Measurements from ENCODE around the gene TOR4A. TPM values are rescaled to one million over a fixed set of nuclear protein-coding genes. Genes with fewer than 3 reads are reported as not detected.

Gene TOR4A
- total and polyA plus RNA-seq, 10 of the 15 experiments (the other 5 are each of a cell fraction or from before 2014, with no cell fraction given), result 2.0 to 19.9 (median 3.7) TPM

- TF ChIP-seq, protein P1, sequence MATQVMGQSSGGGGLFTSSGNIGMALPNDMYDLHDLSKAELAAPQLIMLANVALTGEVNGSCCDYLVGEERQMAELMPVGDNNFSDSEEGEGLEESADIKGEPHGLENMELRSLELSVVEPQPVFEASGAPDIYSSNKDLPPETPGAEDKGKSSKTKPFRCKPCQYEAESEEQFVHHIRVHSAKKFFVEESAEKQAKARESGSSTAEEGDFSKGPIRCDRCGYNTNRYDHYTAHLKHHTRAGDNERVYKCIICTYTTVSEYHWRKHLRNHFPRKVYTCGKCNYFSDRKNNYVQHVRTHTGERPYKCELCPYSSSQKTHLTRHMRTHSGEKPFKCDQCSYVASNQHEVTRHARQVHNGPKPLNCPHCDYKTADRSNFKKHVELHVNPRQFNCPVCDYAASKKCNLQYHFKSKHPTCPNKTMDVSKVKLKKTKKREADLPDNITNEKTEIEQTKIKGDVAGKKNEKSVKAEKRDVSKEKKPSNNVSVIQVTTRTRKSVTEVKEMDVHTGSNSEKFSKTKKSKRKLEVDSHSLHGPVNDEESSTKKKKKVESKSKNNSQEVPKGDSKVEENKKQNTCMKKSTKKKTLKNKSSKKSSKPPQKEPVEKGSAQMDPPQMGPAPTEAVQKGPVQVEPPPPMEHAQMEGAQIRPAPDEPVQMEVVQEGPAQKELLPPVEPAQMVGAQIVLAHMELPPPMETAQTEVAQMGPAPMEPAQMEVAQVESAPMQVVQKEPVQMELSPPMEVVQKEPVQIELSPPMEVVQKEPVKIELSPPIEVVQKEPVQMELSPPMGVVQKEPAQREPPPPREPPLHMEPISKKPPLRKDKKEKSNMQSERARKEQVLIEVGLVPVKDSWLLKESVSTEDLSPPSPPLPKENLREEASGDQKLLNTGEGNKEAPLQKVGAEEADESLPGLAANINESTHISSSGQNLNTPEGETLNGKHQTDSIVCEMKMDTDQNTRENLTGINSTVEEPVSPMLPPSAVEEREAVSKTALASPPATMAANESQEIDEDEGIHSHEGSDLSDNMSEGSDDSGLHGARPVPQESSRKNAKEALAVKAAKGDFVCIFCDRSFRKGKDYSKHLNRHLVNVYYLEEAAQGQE (IDR thresholded peaks at IDR 0.05; ENCODE audit: low read depth, low read length), result no peak
- TF ChIP-seq DPF2 (IDR thresholded peaks at IDR 0.05) (peak; percentile 45; the same call in 1 of the 2 replicates), ZBTB33 (IDR thresholded peaks at IDR 0.05) (no peak), ETV6 (conservative IDR thresholded peaks at IDR 0.05 in 1 of 2, IDR thresholded peaks at IDR 0.05 in 1 of 2; ENCODE audit: borderline replicate concordance in 1 of 2, low read depth in 1 of 2) (no peak), BCLAF1 (IDR thresholded peaks at IDR 0.05) (no peak), CTCF (IDR thresholded peaks at IDR 0.05 in 2 of 3, conservative IDR thresholded peaks at IDR 0.05 in 1 of 3; ENCODE audit: control insufficient read depth in 2 of 3, extremely low read depth in 1 of 3, insufficient read depth in 1 of 3, low read depth in 3 of 3, low read length in 3 of 3) (peak; percentile 15 to 52 (median 46); a peak in 3 of 6 replicates), BRCA1 (IDR thresholded peaks at IDR 0.05; ENCODE audit: low read depth, low read length) (no peak), IKZF2 (IDR thresholded peaks at IDR 0.05) (no peak), NFXL1 (IDR thresholded peaks at IDR 0.05; ENCODE audit: borderline replicate concordance) (no peak), IRF3 (IDR thresholded peaks at IDR 0.05) (no peak), CHD2 (IDR thresholded peaks at IDR 0.05; ENCODE audit: borderline replicate concordance, low read depth, low read length) (no peak), E2F4 (IDR thresholded peaks at IDR 0.05; ENCODE audit: low read depth, low read length) (no peak), YY1 (IDR thresholded peaks at IDR 0.05; ENCODE audit: low read depth, low read length) (0 out of 2 replicates have a peak, but pooled peaks have one; percentile 20), KLF5 (IDR thresholded peaks at IDR 0.05; ENCODE audit: partially characterized antibody) (no peak), RUNX3 (IDR thresholded peaks at IDR 0.05; ENCODE audit: low read length) (peak; percentile 44; the same call in 1 of the 2 replicates)
These were observed 3.2 kb downstream of the TOR4A start (continued) for GRCh38 chr9:137280474-137281344.

Measured in GM12878 (cell line).